Measurements from ENCODE around the gene DBN1.

Gene DBN1

DNA sequence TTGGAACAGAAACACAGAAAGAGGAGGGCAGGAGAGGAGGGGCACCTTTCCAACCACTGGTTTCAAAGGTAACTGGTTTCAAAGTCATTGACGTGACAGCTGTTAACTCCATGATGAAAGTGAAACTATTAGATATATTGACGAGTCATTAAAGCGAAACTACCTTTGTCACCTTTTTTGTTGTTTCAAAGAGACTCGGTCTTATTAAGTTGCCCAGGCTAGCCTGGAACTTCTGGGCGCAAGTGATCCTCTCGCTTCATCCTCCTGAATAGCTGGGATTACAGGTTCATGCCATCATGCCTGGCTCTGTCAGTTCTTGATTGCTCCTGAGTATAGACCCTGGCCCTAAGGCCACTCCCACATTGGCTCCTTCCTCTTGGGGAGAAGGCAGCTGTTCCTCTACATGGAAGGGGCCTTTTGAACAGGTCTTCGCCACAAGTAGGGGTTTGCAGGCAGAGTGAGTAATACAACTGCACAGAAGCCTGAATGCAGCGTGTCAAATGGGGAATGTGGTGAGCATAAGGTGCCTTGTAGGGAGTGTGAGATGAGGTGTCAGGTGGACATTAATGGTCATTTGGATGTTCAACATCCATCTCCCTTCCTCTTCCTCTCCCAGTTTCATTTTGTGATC is 60.7 kb downstream of the DBN1 start:
- Mint-ChIP-seq H3K27me3 (ENCODE audit: low read depth) (peaks cover 31% of the 10 kb centered on the region), H3K36me3 (ENCODE audit: low read depth) (no peaks in the 10 kb centered on the region), H3K9me3 (no peaks in the 10 kb centered on the region), H3K4me1 (no peaks in the 10 kb centered on the region), H3K27ac (no peak overlapping the region), H3K4me3 (no peak overlapping the region)
- TF ChIP-seq, protein P1, sequence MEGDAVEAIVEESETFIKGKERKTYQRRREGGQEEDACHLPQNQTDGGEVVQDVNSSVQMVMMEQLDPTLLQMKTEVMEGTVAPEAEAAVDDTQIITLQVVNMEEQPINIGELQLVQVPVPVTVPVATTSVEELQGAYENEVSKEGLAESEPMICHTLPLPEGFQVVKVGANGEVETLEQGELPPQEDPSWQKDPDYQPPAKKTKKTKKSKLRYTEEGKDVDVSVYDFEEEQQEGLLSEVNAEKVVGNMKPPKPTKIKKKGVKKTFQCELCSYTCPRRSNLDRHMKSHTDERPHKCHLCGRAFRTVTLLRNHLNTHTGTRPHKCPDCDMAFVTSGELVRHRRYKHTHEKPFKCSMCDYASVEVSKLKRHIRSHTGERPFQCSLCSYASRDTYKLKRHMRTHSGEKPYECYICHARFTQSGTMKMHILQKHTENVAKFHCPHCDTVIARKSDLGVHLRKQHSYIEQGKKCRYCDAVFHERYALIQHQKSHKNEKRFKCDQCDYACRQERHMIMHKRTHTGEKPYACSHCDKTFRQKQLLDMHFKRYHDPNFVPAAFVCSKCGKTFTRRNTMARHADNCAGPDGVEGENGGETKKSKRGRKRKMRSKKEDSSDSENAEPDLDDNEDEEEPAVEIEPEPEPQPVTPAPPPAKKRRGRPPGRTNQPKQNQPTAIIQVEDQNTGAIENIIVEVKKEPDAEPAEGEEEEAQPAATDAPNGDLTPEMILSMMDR (IDR thresholded peaks at IDR 0.05; ENCODE audit: unreplicated experiment in 3 of 3): no peak

DNA sequence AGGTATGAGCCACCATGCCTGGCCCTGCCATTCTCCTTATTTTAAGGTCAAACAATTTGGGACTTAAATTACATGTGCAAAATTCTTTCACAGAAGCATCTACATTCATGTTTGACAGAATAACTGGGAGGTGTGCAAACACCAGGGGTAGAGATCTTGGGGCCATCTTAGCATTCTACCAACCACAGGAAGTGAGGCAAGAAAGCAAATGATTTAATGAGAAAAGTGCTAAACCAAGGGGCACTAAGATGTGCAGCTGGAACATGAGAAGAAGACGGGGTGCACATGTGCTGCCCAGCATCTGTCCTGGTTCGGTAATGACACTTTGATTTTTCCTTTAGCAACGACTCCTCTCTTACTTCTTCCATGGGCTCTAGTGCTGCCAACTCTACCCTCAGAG is 62.9 kb downstream of the DBN1 start:
- Mint-ChIP-seq H3K9me3 (no peaks in the 10 kb centered on the region), H3K4me3 (no peak overlapping the region), H3K27ac (no peak overlapping the region), H3K4me1 (no peaks in the 10 kb centered on the region), H3K36me3 (ENCODE audit: low read depth) (no peaks in the 10 kb centered on the region), H3K27me3 (ENCODE audit: low read depth) (peaks cover 43% of the 10 kb centered on the region)
- TF ChIP-seq, protein P1 (IDR thresholded peaks at IDR 0.05; ENCODE audit: unreplicated experiment in 3 of 3): no peak

DNA sequence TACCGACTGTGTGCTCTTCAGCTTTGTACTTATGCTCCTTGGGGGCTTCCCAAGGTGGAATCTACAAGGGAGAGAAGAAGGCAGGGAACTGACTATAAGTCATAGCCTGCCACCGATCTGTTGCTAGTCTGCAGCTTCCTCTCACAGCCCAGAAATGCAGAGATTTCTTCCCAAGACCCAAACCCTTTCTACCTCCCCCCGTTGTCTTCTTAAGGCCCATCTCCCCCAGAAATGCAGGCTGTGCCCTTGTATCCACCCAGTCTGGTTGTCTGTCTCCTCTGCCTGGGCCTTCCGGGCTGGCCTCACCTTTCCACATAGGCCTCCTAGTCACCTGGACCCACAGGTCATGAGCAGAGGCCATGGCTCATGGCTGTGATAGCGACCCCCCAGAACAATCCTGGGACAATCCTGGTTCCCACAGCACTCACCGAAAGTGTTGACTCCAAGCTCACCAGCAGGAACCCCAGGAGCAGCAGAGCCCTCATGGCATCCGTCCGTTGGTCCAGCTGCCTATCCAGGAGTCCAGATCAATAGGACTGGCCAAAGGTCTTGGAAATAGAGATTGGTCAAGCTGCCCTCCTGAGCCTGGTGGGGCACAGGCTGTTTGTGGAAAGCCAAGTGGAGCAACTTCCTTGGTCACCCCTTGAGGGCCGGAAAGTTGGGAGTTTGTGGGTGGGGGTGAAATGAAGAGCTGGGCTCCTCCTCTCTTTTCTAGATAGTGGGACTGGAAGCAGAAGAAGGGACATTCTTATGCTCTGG is 64.2 kb downstream of the DBN1 start, which contains the start of gene F12:
F12 (minus strand) TSS at position 522 of the 759 bp plus-strand sequence; CDS start at position 485, 37 bp downstream.
- no peaks in the 10 kb centered on the region for H3K36me3 Mint-ChIP-seq (ENCODE audit: low read depth)
- TF ChIP-seq, protein P1 (IDR thresholded peaks at IDR 0.05; ENCODE audit: unreplicated experiment in 3 of 3): no peak
- peaks cover 4% of the 10 kb centered on the region for H3K4me1 Mint-ChIP-seq
- peaks cover 51% of the 10 kb centered on the region for H3K27me3 Mint-ChIP-seq (ENCODE audit: low read depth)
- H3K27ac Mint-ChIP-seq: no peak within 1 kb of the TSS
- H3K4me3 Mint-ChIP-seq: no peak within 1 kb of the TSS
- no peaks in the 10 kb centered on the region for H3K9me3 Mint-ChIP-seq
